A673 (cell line): ENCODE data around the gene C7orf25. TPM values are rescaled to one million over a fixed set of nuclear protein-coding genes. Genes with fewer than 3 reads are reported as not detected.
A peak's percentile ranks its signal among the peaks of the same experiment; 100 is the strongest.

ENCODE experiments used
- Bru-seq: library from RNA; stranded (reverse); fragments of 400-500 nt; gene quantifications from one replicate; lab custom pipeline; 2021; lab: Mats Ljungman, UMichigan
- BruChase-seq, 2 experiments: library from RNA; stranded (reverse); fragments of 400-500 nt; gene quantifications; one replicate each; lab custom pipeline; 2021; lab: Mats Ljungman, UMichigan
- BruUV-seq: library from RNA; stranded (reverse); fragments of 400-500 nt; replicated peaks from 2 replicates; lab custom pipeline; 2021; lab: Mats Ljungman, UMichigan
- CTCF ChIA-PET: fragments of 300-600 bp; sonication (Branson Sonifier 250); formaldehyde crosslinking; loops from one replicate; lab custom pipeline; 2022; ENCODE audit warnings: antibody characterized with exemption; lab: Charles Lee
- POLR2A ChIA-PET: fragments of 300-600 bp; sonication (Branson Sonifier 250); formaldehyde crosslinking; loops from one replicate; lab custom pipeline; 2022; ENCODE audit warnings: antibody characterized with exemption; ENCODE audit not compliant: low non-redundant PET; lab: Charles Lee
- DNase-seq: peaks from one replicate; pipeline ENCODE4 v3.0.0-alpha.2; 2015; ENCODE audit warnings: low spot score
- H3K27ac ChIP-seq: fragments of 200-600 bp; sonication (generic); 2 replicates; pipeline ENCODE4 v1.5.1; 2016; ENCODE audit warnings: mixed run types, low read depth, mild to moderate bottlenecking, mixed read lengths, antibody characterized with exemption, low read length; ENCODE audit not compliant: poor library complexity, severe bottlenecking
- H3K27me3 ChIP-seq: fragments of 200-600 bp; sonication (generic); replicated peaks from 2 replicates; pipeline ENCODE4 v1.6.1; 2017; ENCODE audit warnings: mixed run types, low read depth, mild to moderate bottlenecking, mixed read lengths, antibody characterized with exemption, low read length; ENCODE audit not compliant: insufficient read depth, poor library complexity
- H3K36me3 ChIP-seq: fragments of 200-600 bp; sonication (generic); 2 replicates; pipeline ENCODE4 v1.6.1; 2016; ENCODE audit warnings: mixed run types, mild to moderate bottlenecking, mixed read lengths, antibody characterized with exemption, low read length; ENCODE audit not compliant: insufficient read depth, poor library complexity, severe bottlenecking
- H3K4me1 ChIP-seq: fragments of 200-600 bp; sonication (generic); 2 replicates; pipeline ENCODE4 v1.6.1; 2017; ENCODE audit warnings: mixed run types, mild to moderate bottlenecking, mixed read lengths, antibody characterized with exemption, low read length; ENCODE audit not compliant: insufficient read depth, poor library complexity, severe bottlenecking
- H3K4me3 ChIP-seq: fragments of 200-600 bp; sonication (generic); 2 replicates; pipeline ENCODE4 v1.5.1; 2016; ENCODE audit warnings: low read depth, mixed run types, mild to moderate bottlenecking, mixed read lengths, low read length; ENCODE audit not compliant: poor library complexity, severe bottlenecking
- H3K9me3 ChIP-seq: fragments of 200-600 bp; sonication (generic); 2 replicates; pipeline ENCODE4 v1.6.1; 2016; ENCODE audit warnings: mixed run types, low read depth, mild to moderate bottlenecking, mixed read lengths, antibody characterized with exemption, low read length; ENCODE audit not compliant: poor library complexity, severe bottlenecking
- EZH2 ChIP-seq: fragments of 200-600 bp; sonication (generic); IDR thresholded peaks from 2 replicates; pipeline ENCODE4 v1.6.1; 2017; ENCODE audit warnings: borderline replicate concordance, low read depth, mild to moderate bottlenecking, mixed read lengths, antibody characterized with exemption, low read length; ENCODE audit not compliant: poor library complexity, severe bottlenecking
- intact Hi-C: fragments of 100-400 bp; cut with micrococcal nuclease; formaldehyde crosslinking; loops from one replicate; pipeline ENCODE4 v1.10.0; 2022; ENCODE audit not compliant: unreplicated experiment
- long read RNA-seq: library from polyadenylated mRNA; stranded (forward); transcript quantifications from one replicate; pipeline ENCODE4 v2.0.0, GENCODE V29; 2022
- total RNA-seq: library from RNA; stranded (reverse); gene quantifications from 2 replicates; pipeline ENCODE4 v1.2.3, GENCODE V29; 2021
- TF ChIP-seq, protein P1 (sequence below): fragments of 300-800, 200-600 bp; sonication (generic); conservative IDR thresholded peaks from 2 replicates; pipeline ENCODE4 v1.5.1; 2017; ENCODE audit warnings: low read depth, mild to moderate bottlenecking, antibody characterized with exemption, low read length, moderate library complexity, mixed read lengths

C7orf25 gene
- 5.6 and 7.3 TPM in 2 replicates for total RNA-seq
- Bru-seq, nascent RNA, result percentile 66 among the genes with signal in this experiment
- BruChase-seq, experiment 1, labeled RNA remaining after a 2-hour chase, result percentile 76 among the genes with signal in this experiment
- percentile 69 among the genes with signal in this experiment for BruChase-seq, experiment 2, labeled RNA remaining after a 6-hour chase
- long read RNA-seq, transcript C7orf25-201 (2 exons, 2,451 nt), result major isoform, 23 of 26 reads
- long read RNA-seq, partial matches to known transcripts, result 0 of 26 reads
- long read RNA-seq, other reads (novel, unspliced or antisense), result 0 of 26 reads

DNA sequence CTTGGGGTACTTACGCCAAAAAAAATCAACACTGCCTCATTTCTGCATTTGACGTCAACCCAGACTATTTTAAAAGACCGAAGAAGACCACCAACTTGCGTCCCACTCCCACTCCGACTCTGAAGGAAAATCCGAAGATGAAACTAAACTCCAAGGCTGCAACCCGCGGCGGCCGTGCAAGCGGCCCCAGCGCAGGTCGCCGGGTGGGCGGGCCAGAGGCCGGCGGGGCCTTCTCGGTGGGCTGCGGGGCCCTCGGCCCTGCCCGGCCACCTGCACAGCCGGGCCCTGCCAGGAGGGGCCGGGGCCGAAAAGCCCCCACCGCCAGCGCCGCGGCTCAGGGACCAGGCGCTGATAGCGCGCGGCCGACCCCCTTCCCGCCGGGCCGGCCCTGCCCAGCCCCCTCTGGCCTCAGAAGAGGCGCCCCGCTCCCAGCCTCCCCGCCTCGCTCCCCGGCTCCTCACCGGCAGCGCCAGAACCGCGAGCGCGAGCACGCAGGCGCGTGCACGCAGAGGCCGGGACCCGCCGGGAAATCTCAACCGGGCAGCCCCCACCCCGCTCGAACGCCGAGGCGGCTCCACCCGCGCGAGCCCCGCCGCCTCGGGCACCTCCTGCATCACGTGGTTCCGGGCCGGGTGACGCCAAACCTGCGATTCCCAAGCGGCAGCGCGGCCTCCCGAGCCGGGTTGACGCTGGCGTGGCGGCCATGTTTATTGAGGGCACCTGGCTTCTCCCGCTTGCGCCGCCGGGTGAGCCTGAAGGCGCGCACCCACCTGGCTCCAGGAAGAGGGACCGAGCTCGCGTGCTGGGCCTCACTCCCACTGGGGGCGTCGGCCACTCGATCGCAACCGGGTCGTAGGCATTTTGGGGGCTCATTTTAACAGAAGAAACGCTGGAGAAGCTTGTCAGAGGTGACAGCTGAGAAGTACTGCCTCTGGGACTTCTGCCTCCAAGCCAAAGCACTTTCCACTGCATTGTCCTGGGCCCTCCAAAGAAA is at the start of gene C7orf25:
C7orf25 (minus strand) TSS at position 617 of the 994 bp plus-strand sequence. CDS start 1,170 bp downstream, outside the sequence.
- intact Hi-C loops, result no loop called here
- POLR2A ChIA-PET, result no interaction called here
- H3K4me1 ChIP-seq, result peaks cover 12% of the 10 kb centered on the region
- BruUV-seq, result no TSS peak
- CTCF ChIA-PET, result no interaction called here
- H3K36me3 ChIP-seq, result peaks cover 13% of the 10 kb centered on the region
- no peaks in the 10 kb centered on the region for H3K9me3 ChIP-seq
- H3K27me3 ChIP-seq, result no peaks in the 10 kb centered on the region
- peak within 1 kb of the TSS; percentile 81 for H3K27ac ChIP-seq
- DNase-seq, result peak; percentile 98
- TF ChIP-seq, protein P1, sequence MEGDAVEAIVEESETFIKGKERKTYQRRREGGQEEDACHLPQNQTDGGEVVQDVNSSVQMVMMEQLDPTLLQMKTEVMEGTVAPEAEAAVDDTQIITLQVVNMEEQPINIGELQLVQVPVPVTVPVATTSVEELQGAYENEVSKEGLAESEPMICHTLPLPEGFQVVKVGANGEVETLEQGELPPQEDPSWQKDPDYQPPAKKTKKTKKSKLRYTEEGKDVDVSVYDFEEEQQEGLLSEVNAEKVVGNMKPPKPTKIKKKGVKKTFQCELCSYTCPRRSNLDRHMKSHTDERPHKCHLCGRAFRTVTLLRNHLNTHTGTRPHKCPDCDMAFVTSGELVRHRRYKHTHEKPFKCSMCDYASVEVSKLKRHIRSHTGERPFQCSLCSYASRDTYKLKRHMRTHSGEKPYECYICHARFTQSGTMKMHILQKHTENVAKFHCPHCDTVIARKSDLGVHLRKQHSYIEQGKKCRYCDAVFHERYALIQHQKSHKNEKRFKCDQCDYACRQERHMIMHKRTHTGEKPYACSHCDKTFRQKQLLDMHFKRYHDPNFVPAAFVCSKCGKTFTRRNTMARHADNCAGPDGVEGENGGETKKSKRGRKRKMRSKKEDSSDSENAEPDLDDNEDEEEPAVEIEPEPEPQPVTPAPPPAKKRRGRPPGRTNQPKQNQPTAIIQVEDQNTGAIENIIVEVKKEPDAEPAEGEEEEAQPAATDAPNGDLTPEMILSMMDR, result 0 out of 2 replicates have a peak, but pooled peaks have one; percentile 8
- TF ChIP-seq EZH2, result no peak
- peak within 1 kb of the TSS; percentile 64 for H3K4me3 ChIP-seq

DNA sequence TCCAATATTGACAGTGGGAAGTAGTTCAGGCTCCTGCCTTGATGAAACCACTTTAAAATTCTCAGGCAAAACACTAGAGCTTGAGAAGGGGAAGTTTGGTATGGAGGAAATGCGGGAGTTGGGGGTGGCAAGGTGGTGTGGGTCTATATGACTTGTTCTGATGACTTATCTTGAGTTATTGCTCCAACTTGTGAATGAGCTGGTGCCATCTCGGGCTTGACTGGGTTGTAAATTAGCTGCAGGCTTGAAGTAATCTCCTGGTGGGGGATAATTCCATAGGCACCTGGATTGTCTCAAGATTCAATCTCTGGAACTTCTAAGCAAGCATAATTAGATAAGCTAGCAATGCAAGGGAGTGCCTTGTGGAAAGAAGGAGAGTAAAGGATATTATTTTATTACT is 49.3 kb upstream of the C7orf25 start:
- H3K9me3 ChIP-seq, result peaks cover 4% of the 10 kb centered on the region
- H3K4me1 ChIP-seq, result no peaks in the 10 kb centered on the region
- ChIA-PET POLR2A (no interaction called here), CTCF (no interaction called here)
- H3K4me3 ChIP-seq, result no peak overlapping the region
- BruUV-seq, result no TSS peak
- no peaks in the 10 kb centered on the region for H3K36me3 ChIP-seq
- no peak overlapping the region for H3K27ac ChIP-seq
- intact Hi-C loops, result no loop called here
- H3K27me3 ChIP-seq, result no peaks in the 10 kb centered on the region
- TF ChIP-seq EZH2, result no peak
- TF ChIP-seq, protein P1, result no peak
- DNase-seq, result no peak

DNA sequence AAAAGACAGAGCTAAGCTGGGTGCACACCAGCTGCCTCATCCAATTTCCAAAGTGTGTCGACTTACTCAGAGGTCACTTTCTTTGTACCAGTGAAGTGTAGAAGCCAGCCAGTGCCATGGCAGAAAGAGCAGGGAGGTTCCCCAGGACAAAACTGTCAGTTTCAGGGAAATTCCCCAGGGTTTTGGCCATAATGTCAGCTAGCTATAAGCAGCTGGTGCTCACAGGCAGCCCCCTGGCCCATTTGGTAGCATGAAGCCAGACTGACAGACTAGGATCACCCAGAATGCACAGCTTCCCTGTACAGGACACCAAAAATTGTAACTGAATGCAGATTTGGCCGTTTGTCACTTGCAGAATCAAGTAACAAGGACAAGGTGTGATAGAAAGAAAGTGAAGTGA is 48.9 kb upstream of the C7orf25 start:
- Histone ChIP-seq H3K4me1 (no peaks in the 10 kb centered on the region), H3K27me3 (no peaks in the 10 kb centered on the region), H3K36me3 (no peaks in the 10 kb centered on the region), H3K9me3 (peaks cover 8% of the 10 kb centered on the region), H3K4me3 (no peak overlapping the region), H3K27ac (no peak overlapping the region)
- POLR2A ChIA-PET, result no interaction called here
- TF ChIP-seq, protein P1, result no peak
- no peak for TF ChIP-seq EZH2
- intact Hi-C loops, result no loop called here
- BruUV-seq, result no TSS peak
- DNase-seq, result no peak
- CTCF ChIA-PET, result no interaction called here
